Activated T-cell treated with anti-CD3 and anti-CD28 coated beads, Interleukin-2, amount 50 U/mL, for 72 hours (primary cell): ENCODE results near the gene RPS27. TPM values are rescaled to one million over a fixed set of nuclear protein-coding genes. Genes with fewer than 3 reads are reported as not detected.
A peak's percentile ranks its signal among the peaks of the same experiment; 100 is the strongest.

Experiments
- ATAC-seq, 2 donors: fragments of 150-1000 bp; cut with Tn5 transposase; replicated peaks in 1 of 2; 2 replicates each; pipeline ENCODE4 v1.10.0; 2021; ENCODE audit warnings: moderate library complexity in 2 of 2, mild to moderate bottlenecking in 1 of 2
- DNase-seq, 2 donors: peaks; one replicate each; pipeline ENCODE4 v3.0.0; 2021 to 2022; ENCODE audit warnings: mixed read lengths in 1 of 2
- H3K27ac Mint-ChIP-seq: one replicate; pipeline ENCODE4 v1.8.0; 2022; ENCODE audit warnings: mild to moderate bottlenecking, moderate library complexity, mixed read lengths
- H3K27me3 Mint-ChIP-seq: one replicate; pipeline ENCODE4 v1.8.0; 2022; ENCODE audit warnings: low read depth, mixed read lengths
- H3K36me3 Mint-ChIP-seq, 2 donors: one replicate each; pipeline ENCODE4 v1.8.0; 2022; ENCODE audit warnings: mixed read lengths in 2 of 2, mild to moderate bottlenecking in 1 of 2; ENCODE audit not compliant: insufficient read depth in 2 of 2
- H3K4me1 Mint-ChIP-seq: one replicate; pipeline ENCODE4 v1.8.0; 2022; ENCODE audit warnings: low read depth, mixed read lengths
- H3K4me3 Mint-ChIP-seq, 2 donors: one replicate each; pipeline ENCODE4 v1.8.0; 2022; ENCODE audit warnings: mild to moderate bottlenecking in 2 of 2, mixed read lengths in 2 of 2, moderate library complexity in 2 of 2
- H3K9me3 Mint-ChIP-seq, 2 donors: one replicate each; pipeline ENCODE4 v1.8.0; 2022; ENCODE audit warnings: mixed read lengths in 2 of 2
- total RNA-seq, 2 donors: library from RNA; stranded (reverse); gene quantifications; one replicate each; pipeline ENCODE4 v1.2.3, GENCODE V29; 2022

The RPS27 gene
- total RNA-seq, 2 donors from 2014 or later, result 1,821 to 1,822 TPM

GRCh38 chr1:153954826-153955225 is 35.7 kb upstream of the RPS27 start:
- Mint-ChIP-seq H3K9me3 (no peaks in the 10 kb centered on the region), H3K27ac (no peak overlapping the region), H3K36me3 (peaks cover 18 to 19% of the 10 kb centered on the region in 2 donors), H3K4me1 (peaks cover 47% of the 10 kb centered on the region), H3K4me3 (peak overlapping the region in 1 of 2 donors; percentile 21), H3K27me3 (no peaks in the 10 kb centered on the region)
- no peak for DNase-seq
- ATAC-seq, result no peak

DNA sequence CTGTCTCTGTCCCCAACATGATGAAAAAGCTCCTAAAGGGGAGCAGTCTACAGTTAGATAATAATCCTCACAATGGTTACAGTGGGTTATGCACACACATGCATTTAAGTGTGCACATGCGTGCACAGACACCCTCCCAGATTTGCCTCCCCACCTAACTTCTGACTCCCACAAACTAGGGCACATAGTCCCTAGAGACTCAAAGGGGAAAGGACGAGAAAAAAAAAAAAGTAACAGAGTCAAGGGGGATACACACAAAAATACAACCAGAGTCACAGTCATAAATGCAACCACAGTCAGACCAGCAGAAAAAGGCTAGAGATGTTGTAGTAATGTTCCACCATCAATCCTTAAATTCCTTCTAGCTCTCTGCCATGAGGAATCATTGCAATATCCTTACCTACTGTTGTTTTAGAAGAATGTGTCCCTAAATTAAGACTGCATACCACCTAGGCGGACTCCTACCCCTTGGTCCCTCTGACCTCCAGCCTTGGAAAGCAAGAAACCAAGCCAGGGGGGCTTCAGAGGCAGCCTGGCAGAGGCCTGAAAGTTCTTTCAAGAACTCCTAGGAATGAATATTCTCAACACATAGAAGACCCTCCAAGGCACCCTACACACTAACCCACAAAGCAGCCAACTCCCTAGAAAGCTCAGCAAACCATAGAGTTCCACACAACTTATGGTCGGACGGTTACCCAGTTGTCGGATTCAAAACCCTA is 33.4 kb upstream of the RPS27 start:
- H3K27me3 Mint-ChIP-seq, result no peaks in the 10 kb centered on the region
- H3K27ac Mint-ChIP-seq, result peak overlapping the region; percentile 93
- ATAC-seq (no peak), DNase-seq (no peak)
- peaks cover 9 to 14% of the 10 kb centered on the region in 2 donors for H3K36me3 Mint-ChIP-seq
- no peaks in the 10 kb centered on the region for H3K9me3 Mint-ChIP-seq
- peaks cover 56% of the 10 kb centered on the region for H3K4me1 Mint-ChIP-seq
- H3K4me3 Mint-ChIP-seq, result peak overlapping the region; percentile 97 to 98

GRCh38 chr1:153957744-153958110 is 32.8 kb upstream of the RPS27 start:
- Mint-ChIP-seq H3K4me3 (peak overlapping the region; percentile 97 to 98), H3K9me3 (no peaks in the 10 kb centered on the region), H3K27me3 (no peaks in the 10 kb centered on the region), H3K4me1 (peaks cover 61% of the 10 kb centered on the region), H3K27ac (peak overlapping the region; percentile 93), H3K36me3 (peaks cover 9 to 10% of the 10 kb centered on the region in 2 donors)
- DNase-seq, result peak; percentile 50
- peak; percentile 20 to 32 for ATAC-seq

DNA sequence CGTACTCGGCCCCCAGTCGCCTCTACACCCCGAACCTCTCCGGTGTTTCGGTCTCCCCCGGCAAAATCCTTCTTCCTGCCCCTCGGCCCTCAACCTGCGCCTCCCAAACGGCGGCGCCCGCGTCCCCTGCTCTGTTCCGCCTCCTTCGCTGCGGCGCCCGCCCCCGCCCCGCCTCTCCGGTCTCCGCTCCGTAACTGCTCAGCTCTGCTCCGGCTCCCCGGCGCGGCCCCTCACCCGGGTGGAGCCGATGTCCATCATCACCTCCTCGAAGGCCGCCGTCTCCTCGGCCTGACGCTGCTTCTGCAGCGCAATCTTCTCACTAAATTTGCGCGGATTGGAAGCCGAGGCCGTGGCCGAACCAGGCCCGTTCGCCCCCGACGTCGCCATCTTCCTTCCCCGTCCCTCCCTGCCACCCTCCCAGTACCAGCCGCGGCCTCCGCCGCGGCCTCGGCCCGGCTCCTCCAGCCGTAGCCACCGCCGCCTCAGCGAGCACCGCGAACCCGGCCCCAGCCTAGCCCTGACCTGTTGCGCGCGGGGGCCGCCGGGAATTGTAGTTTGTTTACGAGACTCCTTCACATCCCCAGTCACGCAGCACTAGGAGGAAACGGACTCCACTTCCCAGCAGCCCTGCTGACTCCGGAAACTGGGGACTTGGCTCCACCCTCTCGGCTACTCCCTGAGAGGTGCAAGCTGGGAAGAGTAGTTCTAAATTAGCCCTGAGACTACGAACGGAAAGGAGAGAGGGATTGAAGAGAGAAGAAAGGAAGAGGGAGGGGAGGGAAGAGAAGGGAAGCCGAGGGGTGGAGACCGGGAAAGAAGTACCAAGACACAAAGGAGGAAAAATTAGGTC is 32.2 kb upstream of the RPS27 start, which contains the start of gene CRTC2:
Gene CRTC2, minus strand, starts transcription at position 502 of the 850 bp plus-strand sequence. Its CDS starts 115 bp downstream, at position 387.
- no peaks in the 10 kb centered on the region for H3K9me3 Mint-ChIP-seq
- H3K27me3 Mint-ChIP-seq, result no peaks in the 10 kb centered on the region
- DNase-seq (peak; percentile 97 to 99), ATAC-seq (peak; percentile 88 to 92)
- H3K27ac Mint-ChIP-seq, result peak within 1 kb of the TSS; percentile 93
- H3K36me3 Mint-ChIP-seq, result peaks cover 9 to 10% of the 10 kb centered on the region in 2 donors
- peaks cover 62% of the 10 kb centered on the region for H3K4me1 Mint-ChIP-seq
- H3K4me3 Mint-ChIP-seq, result peak within 1 kb of the TSS; percentile 97 to 98

- H3K36me3 Mint-ChIP-seq, result peaks cover 8 to 10% of the 10 kb centered on the region in 2 donors
- H3K9me3 Mint-ChIP-seq, result no peaks in the 10 kb centered on the region
- H3K4me3 Mint-ChIP-seq, result peak overlapping the region; percentile 97 to 98
- DNase-seq (no peak), ATAC-seq (no peak)
- peak overlapping the region; percentile 93 for H3K27ac Mint-ChIP-seq
- H3K27me3 Mint-ChIP-seq, result no peaks in the 10 kb centered on the region
- peaks cover 65% of the 10 kb centered on the region for H3K4me1 Mint-ChIP-seq
Measured at GRCh38 chr1:153958961-153959260, 31.7 kb upstream of the RPS27 start.

GRCh38 chr1:153959454-153959853 is 31.1 kb upstream of the RPS27 start:
- Mint-ChIP-seq H3K4me1 (peaks cover 65% of the 10 kb centered on the region), H3K4me3 (no peak overlapping the region), H3K36me3 (peaks cover 4 to 6% of the 10 kb centered on the region in 2 donors), H3K9me3 (no peaks in the 10 kb centered on the region), H3K27ac (no peak overlapping the region), H3K27me3 (no peaks in the 10 kb centered on the region)
- ATAC-seq, result no peak
- no peak for DNase-seq

DNA sequence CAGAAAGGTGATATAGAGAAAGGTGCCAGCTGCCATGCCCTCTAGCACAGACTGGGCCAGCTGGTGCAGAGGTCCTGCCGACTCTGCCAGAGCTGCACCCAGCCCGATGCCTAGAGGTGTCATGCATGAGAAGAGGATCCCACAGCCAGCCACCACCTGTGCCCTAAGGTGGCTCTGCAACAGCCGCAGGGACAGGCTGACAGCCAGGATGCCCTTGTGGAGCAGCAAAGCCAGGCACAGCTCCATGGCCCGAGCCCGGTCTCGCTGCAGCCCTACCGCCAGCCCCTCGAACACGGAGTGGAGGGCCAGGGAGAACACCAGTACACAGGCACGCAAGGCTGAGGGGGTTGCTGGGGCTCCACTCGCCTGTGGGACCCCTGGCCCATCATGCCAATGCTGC is 30.4 kb upstream of the RPS27 start:
- Mint-ChIP-seq H3K4me3 (peak overlapping the region; percentile 8 to 85), H3K27me3 (no peaks in the 10 kb centered on the region), H3K4me1 (peaks cover 70% of the 10 kb centered on the region), H3K36me3 (peaks cover 4 to 6% of the 10 kb centered on the region in 2 donors), H3K9me3 (no peaks in the 10 kb centered on the region), H3K27ac (no peak overlapping the region)
- ATAC-seq (no peak), DNase-seq (no peak)

- Mint-ChIP-seq H3K4me1 (peaks cover 73% of the 10 kb centered on the region), H3K27me3 (no peaks in the 10 kb centered on the region), H3K27ac (peak overlapping the region; percentile 45), H3K36me3 (peaks cover 8 to 9% of the 10 kb centered on the region in 2 donors), H3K4me3 (peak overlapping the region; percentile 74 to 85), H3K9me3 (no peaks in the 10 kb centered on the region)
- DNase-seq, result no peak
- ATAC-seq, result no peak
Measured at GRCh38 chr1:153961421-153961820, 29.1 kb upstream of the RPS27 start.

DNA sequence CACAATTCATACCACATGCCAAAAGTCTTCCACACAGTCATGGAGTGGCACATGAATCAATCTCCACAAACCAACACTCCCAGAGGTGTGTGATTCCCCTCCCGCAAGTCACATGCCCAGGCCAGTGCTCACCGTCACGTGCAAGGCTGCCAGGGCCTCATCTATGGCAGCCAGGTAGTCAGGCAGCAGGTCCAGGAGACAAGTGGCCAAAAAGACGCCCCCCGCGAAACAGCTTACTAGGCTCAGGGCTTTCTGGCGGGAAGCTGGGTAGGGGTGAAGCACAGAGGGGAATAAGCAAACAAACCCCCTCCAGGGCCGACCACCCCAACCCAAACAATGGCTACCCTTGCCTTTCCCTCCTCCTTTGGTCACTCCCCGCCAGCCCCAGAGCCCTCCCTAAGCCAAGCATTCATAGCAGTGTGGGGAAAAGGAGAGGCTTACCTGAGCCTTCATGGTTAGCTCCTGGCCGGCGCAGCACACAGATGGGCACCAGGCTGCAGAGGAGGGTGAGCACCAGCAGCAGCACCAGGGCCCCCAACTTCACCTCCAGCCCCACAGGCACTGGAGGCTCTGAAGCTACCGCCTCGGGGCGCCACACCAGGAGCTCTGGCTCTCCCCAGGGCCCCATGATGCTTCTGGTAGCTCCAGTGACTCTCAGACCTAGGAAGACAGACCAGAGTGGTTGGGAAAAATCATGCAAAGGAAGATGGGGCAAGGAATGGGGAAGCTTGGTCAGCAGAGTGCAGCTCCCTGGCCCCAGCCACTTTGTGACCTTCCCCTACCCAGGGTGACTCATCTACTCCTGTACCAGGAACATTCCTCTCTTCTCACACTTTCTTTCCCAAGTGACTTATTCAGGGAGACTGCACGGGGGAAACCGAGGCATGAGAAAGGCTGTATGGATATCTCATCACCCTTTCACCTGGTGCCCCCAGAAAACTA is 28.2 kb upstream of the RPS27 start:
- H3K4me1 Mint-ChIP-seq, result peaks cover 75% of the 10 kb centered on the region
- H3K27ac Mint-ChIP-seq, result peak overlapping the region; percentile 31
- no peaks in the 10 kb centered on the region for H3K27me3 Mint-ChIP-seq
- DNase-seq, result no peak
- no peaks in the 10 kb centered on the region for H3K9me3 Mint-ChIP-seq
- H3K36me3 Mint-ChIP-seq, result peaks cover 5 to 12% of the 10 kb centered on the region in 2 donors
- peak overlapping the region; percentile 74 to 85 for H3K4me3 Mint-ChIP-seq
- ATAC-seq, result no peak

- H3K27me3 Mint-ChIP-seq, result no peaks in the 10 kb centered on the region
- peaks cover 83% of the 10 kb centered on the region for H3K4me1 Mint-ChIP-seq
- H3K9me3 Mint-ChIP-seq, result no peaks in the 10 kb centered on the region
- H3K27ac Mint-ChIP-seq, result peak within 1 kb of the TSS; percentile 48
- H3K36me3 Mint-ChIP-seq, result peaks cover 3 to 12% of the 10 kb centered on the region in 2 donors
- H3K4me3 Mint-ChIP-seq, result peak within 1 kb of the TSS; percentile 74 to 85
- peak; percentile 95 to 97 for DNase-seq
- peak; percentile 55 to 63 for ATAC-seq
Measured at GRCh38 chr1:153963030-153963849, 27.3 kb upstream of the RPS27 start, which contains the start of gene SLC39A1. TSS of gene SLC39A1 (minus strand) at chr1:153963537. CDS start at chr1:153962715, 822 bp downstream.

DNA sequence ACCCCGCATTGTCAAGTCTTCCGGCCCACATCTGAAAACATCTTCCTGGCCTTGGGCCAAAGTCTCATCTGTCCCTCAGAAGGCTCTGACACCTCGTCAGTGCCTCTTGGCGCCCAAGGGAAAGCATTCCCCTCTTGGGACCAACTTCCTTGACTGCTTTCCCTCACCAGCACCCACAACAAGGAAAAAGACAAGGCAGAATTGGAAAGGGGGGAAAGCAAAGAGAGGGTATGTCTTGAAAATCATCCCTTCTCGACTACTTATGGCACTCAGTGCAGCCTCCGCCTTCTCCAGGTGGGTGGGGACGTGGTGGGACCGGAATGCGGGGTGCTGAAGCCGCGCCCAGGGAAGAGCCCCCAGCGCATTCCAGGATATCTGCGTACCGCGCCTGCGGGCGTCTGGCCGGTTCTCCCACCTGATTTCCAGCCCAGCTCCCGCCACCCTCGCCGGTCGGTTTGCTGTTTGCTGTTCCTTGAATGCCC is 26.7 kb upstream of the RPS27 start:
- Mint-ChIP-seq H3K9me3 (no peaks in the 10 kb centered on the region), H3K36me3 (peaks cover 3 to 10% of the 10 kb centered on the region in 2 donors), H3K27me3 (no peaks in the 10 kb centered on the region), H3K4me3 (peak overlapping the region; percentile 74 to 85), H3K4me1 (peaks cover 84% of the 10 kb centered on the region), H3K27ac (peak overlapping the region; percentile 48)
- DNase-seq, result peak in 1 of 2 donors; percentile 31
- no peak for ATAC-seq
